Activated T-helper 9 cell treated with anti-CD3 and anti-CD28 coated beads, Interleukin-2, amount 50 U/mL, for 16 hours (primary cell): Measurements from ENCODE around the gene GRK5.
"Not testable (repeated sequence)": the region's sequence is repeated elsewhere in the genome, so short reads cannot be mapped to it uniquely, and the experiment has no call there.

Experiments used
- DNase-seq: peaks from one replicate; pipeline ENCODE4 v3.0.0-alpha.2; 2020; ENCODE audit warnings: low read depth

The GRK5 gene

DNA sequence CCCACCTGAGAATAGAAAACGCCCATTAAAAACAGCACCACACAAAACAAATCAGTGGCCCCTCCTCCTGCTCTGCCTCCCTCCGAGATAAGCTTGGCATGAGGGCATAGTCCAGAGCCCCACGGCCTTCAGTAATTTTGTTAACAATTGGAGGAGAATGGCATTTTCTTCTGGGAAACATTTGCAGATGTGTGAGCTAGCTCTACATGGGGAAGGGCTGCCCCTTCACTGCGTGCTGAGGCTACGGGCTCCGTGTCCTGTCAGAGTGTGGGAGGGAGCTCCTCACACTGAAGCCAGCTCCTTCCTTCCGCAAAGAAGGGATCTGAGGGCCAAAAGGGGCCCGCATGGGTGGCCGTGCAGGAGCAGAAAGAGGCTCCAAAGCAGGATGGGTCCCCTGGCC is 15.2 kb downstream of the GRK5 start:
- DNase-seq: no peak

DNA sequence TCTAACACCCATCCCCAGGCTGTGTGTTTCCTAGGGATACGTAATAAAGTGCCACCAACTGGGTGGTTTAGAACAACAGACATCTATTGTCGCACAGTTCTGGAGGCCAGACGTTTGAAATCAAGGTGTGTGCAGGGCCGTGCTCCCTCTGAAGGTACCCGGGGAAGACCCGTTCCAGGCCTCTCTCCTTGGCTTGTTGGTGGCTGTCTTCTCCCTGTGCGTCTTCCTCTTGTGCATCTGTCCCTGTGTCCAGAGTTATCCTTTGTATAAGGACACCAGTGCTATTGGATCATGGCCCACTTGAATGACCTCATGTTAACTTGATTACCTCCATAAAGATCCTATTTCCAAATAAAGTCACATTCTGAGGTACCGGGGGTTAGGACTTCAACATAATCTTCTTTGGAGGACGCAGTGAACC is 15.6 kb downstream of the GRK5 start:
- no peak for DNase-seq

DNA sequence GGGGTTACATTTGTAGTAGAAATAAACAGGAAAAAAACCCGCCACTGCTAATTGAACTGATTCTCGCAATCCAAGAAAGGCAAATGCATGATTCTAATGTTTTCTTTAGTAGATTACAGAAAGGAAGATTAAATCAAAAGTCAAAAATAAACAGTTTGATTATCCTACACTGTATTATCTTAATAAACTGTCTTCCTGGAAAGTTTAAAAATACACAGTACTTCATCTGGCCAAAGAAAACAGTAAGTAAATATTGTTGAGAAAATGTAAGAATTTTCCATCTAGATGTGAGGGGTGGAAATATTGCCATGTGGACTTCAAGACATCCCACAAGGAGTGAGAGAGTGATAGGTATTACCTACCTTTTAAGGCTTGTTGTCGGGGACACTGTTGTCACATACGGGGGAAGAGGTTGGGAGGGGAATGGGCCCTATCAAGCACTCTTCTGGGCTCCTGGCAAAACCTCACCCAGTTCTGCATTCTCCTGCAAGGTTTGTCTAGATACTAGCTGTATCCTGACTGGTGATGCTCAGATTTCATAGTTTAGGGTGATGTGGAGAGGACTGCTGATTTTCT is 17.8 kb downstream of the GRK5 start:
- DNase-seq: no peak

DNA sequence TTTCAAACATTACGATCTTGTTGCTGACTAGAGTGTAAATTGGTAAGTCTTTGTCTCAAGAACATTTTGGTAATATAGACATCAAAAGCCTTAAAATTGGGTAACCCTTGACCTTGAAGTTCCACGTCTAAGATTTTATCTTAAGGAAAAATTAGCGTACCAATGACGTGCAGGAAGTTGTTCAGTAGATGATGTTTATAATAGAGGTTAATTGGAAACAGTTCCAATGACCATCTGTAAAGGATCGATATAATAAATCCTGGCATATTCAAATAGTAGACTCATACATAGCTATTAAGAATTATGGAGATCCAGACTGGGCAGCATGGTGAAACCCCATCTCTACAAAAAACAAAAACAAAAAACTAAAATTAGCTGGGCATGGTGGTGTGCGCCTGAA is 20.5 kb downstream of the GRK5 start:
- no peak for DNase-seq

GRCh38 chr10:119231654-119232053 is 24.3 kb downstream of the GRK5 start:
- DNase-seq: no peak

GRCh38 chr10:119232439-119232838 is 25.1 kb downstream of the GRK5 start:
- peak; percentile 13 for DNase-seq

- no peak for DNase-seq
Measured at GRCh38 chr10:119233123-119233820, 25.9 kb downstream of the GRK5 start.

DNA sequence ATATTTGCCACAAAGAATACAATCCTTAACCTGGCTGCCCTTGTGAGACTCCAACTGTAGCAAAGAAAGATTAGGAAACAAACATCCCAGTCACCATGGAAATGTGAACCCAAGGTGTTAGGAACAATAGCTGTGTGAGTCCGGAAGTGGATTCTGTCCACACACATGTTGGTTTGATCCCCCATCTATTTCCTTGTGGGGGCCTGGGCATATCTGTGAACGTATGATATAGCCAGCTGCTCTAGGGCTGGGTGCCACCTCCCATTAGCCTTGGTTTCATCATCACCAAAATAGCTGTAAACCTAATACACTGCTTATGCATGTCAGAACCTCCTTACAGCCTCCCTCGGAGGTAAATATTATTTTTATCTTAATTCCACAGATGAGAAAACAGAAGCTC is 26.4 kb downstream of the GRK5 start:
- no peak for DNase-seq

- DNase-seq: no peak
Measured at GRCh38 chr10:119235356-119235755, 28.0 kb downstream of the GRK5 start.

DNA sequence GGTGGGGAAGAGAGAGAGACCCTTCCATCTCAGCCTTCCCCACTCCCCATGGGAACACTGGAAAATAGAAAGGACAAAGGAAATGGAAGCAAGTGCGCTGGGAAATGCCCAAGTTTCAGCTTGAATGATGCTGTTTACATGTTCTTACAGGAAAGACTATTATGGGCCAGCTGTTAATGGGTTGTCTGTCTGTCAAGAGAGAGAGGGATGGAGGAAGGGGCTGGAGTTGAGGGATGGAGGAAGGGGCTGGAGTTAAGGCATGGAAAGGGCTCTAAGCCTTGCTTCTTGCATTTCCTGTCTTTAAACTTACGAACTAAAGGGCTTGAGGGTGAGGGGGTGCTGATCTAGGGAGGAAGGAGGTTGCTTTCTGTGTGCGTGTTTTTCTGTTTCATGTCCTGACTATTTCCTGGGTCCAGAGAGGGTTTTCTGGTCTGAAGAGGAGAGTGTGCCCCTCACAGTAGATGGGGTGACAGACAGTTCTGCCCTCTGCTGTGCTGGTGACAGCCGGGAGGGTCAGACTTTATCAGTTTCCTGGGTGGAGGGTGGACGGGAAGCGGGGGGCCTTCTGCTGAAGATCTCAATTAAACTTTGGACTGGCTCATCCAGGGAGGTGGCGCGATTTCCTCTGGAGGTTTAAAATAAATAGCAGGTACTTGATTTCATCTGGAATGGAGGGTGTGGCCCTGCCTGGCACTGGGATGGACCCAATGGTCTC is 30.5 kb downstream of the GRK5 start:
- no peak for DNase-seq

GRCh38 chr10:119238577-119238976 is 31.2 kb downstream of the GRK5 start:
- no peak for DNase-seq

GRCh38 chr10:119239015-119239414 is 31.6 kb downstream of the GRK5 start:
- not testable (repeated sequence) for DNase-seq

DNA sequence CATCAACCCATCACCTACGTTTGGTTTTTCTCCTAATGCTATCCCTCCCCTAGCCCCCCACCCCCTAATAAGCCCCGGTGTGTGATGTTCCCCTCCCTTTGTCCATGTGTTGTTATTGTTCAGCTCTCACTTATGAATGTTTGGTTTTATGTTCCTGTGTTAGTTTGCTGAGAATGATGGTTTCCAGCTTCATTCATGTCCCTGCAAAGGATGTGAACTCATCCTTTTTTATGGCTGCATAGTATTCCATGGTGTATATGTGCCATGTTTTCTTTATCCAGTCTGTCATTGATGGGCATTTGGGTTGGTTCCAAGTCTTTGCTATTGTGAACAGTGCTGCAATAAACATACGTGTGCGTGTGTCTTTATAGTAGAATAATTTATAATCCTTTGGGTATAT is 32.3 kb downstream of the GRK5 start:
- not testable (repeated sequence) for DNase-seq

- DNase-seq: no peak
Measured at GRCh38 chr10:119241066-119241465, 33.7 kb downstream of the GRK5 start.

GRCh38 chr10:119242186-119242585 is 34.8 kb downstream of the GRK5 start:
- DNase-seq: no peak

DNA sequence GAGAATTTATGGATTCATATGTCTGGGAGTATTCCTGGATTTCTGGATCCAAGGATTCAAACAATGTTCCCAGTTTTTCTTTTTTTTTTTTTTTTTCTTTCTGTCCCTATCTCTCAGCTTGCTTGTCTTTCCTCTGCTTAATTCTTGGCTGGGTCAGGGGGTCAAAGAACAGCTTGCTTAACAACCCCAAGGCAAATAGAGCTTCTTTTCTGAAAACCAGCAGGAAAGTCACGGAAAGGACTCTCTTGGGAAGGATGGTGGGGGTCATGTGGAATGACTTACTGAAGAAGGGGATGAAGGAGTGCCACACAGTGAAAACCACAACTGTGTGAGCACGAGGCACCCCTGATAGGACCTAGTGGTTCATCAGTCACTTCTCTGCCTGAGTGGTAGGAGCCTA is 36.1 kb downstream of the GRK5 start:
- no peak for DNase-seq

- no peak for DNase-seq
Measured at GRCh38 chr10:119243967-119244366, 36.6 kb downstream of the GRK5 start.

DNA sequence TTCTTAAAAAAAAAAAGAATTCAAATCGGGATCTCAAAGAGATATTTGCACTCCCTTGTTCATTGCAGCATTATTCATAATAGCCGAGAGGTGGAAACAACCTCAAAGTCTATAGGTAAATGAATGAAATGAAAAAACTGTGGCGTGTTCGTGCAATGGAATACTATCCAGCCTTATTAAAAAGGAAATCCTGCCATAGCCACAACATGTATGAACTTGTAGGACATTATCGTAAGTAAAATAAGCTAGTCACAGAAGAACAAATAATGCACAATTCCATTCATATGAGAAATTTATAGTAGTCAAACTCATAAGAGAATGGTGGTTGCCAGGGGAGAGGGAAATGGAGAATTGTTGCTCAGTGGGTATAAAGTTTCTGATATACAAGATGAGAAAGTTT is 37.9 kb downstream of the GRK5 start:
- no peak for DNase-seq

- no peak for DNase-seq
Measured at GRCh38 chr10:119246862-119247549, 39.6 kb downstream of the GRK5 start.

GRCh38 chr10:119247550-119247894 is 40.2 kb downstream of the GRK5 start:
- no peak for DNase-seq

DNA sequence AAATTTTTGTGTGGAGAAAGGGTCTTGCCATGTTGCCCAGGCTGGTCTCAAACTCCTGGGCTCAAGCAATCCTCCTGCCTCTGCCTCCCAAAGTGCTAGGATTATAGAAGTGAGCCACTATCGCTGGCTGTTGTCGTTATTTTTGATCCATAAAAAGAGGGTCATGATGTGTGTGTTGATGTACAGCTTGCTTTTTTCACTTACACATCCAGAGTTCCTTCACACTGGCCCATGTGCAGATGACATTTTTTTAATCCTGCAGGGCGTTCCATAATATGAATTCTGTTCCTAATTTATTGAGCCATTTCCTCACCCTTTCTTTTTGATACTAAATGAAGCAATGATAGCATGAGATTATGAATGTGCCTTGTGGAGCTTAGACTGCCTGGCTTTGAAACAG is 40.8 kb downstream of the GRK5 start:
- no peak for DNase-seq

- no peak for DNase-seq
Measured at GRCh38 chr10:119248681-119249080, 41.3 kb downstream of the GRK5 start.
